HG03060 (cell line): ENCODE measurements around the gene RERE.

ENCODE experiments used
- ATAC-seq: cut with Tn5 transposase; IDR thresholded peaks from one replicate; pipeline ENCODE4 v1.9.1; 2021; ENCODE audit warnings: low read depth, moderate number of reproducible peaks; ENCODE audit not compliant: unreplicated experiment

Gene RERE

DNA sequence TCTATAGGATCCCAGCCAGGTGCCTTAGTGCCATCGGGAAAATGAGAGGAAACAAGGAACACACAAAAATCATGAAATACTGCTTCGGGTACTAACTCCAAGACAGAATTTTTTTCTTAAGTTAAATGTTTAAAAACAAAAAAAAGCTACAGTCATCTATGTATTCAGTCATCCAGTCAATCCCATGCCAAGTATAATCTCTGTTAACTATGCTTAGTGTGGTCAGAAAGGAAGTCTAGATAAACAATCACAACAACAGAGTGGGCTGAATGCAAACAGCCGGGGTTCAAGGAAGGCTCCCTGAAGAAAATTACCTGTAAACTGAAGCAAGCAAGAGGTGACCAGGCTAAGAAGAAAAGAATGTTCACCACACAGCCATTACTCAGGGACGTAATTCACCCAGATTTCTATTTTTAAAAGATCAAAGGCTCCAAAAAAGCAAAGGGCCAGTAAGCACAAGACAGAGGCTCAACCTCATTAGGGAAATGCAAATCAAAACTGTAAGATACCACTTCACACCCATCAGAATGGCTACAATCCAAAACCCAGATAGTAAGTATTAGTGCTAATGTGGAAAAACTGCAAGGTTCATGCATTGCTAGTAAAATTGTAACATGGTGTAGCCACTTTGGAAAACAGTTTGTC is 53.0 kb downstream of the RERE start:
- ATAC-seq = no peak

DNA sequence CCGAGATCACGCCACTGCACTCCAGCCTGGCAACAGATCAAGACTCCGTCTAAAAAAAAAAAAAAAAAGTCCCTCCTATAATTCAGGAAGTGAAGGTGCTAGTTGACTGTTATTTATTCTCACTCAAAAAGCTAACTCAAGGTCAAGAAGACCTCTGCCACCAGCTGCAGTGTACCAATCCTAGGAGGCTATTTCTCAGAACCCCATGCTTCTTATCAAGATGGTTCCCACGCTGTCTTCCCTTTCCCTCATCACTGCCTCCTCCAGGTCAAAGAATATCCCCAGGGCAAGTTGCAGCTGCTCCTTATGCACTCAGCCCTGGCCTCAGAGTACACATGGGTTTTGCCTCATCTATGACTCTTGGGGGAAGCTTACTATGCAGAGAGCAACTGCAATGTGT is 53.6 kb downstream of the RERE start:
- no peak for ATAC-seq

DNA sequence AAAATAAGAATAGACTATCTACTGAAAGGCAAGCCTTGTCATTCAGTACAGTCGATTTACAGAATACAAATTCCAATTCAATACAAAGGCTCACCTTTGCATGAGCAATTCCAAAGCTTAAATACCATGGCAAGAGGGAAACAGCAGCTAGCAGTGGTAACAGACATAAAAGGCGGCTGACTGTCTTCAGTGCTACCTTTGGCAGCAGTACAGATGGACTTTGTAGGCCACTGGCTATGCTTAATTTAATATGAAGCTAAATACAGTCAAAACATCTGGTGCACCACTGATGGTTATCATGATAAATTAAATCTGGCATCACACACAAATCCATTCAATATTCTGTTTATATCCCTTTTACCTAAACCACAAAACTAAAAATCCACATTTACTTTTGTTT is 62.4 kb downstream of the RERE start:
- no peak for ATAC-seq

DNA sequence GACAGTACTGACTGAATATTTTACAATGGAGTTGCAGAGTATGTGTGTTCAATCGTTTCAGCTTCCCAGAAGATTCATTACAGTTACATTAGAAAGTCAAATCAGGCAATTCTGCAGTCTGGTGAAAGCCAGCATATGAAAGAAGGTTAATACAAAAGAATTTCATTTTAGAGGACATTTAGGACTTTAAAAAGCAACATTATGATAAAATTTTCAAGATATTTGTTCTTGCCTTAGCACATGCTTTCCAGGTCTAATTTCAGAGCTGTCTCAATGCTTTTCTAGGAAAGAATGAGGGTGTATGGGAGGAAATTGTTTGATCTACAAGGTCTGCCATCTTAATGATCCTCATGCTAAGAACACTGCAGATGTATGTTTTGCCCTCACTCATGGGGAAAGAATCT is 63.2 kb downstream of the RERE start:
- ATAC-seq = no peak

DNA sequence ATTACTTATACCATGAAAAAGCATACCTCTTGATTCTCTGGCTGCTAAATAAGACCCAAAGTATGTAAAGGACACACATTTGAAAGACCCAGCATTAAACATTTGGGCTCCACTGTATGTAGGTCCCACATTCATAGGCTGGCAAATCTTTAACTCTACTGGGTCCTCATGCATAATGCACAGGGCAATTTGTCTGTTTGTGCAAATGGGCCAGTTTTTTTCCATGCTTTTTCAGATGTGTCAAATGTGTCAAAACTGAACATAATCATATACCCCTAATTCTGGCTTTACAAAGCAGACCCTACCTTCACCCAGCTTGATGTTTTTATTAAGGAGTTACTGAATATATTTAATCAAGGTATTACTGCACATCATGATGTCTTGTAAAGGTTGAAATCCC is 63.7 kb downstream of the RERE start:
- no peak for ATAC-seq

DNA sequence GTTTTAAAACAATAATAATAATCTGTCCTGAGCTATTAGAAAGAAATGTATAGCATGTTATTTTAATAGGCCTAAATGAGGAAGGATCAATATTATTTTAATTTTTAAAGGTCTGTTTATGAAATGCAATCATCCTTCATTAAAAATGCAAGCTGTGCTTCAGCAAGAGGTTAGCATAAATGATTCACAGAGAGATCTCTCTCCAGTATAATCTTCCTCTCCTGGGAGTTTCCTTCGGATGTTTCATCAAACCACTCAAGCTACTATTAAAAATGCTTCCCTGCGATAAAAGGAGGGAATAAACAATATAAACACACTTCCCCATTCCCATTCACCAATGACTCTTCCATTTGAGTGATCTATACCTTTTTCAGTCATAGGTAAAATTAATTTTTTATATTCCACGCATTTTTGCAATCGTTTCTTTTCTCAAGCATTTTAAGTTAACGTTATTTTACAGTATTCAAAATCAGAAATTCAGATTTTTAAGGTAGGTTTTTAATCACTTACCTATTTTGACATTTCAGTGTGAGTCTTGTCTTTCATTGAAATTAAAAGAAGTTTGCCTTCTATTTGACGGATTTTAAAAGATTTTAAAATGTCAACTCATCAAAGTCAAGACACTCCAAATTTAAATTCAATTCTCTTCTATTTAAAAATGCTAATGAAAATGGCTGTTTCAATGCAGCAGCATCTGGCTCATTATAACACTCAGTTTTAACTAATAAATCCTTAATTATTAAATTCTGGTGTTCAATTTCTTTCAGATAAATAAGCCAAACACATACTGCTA is 64.3 kb downstream of the RERE start:
- ATAC-seq = no peak

DNA sequence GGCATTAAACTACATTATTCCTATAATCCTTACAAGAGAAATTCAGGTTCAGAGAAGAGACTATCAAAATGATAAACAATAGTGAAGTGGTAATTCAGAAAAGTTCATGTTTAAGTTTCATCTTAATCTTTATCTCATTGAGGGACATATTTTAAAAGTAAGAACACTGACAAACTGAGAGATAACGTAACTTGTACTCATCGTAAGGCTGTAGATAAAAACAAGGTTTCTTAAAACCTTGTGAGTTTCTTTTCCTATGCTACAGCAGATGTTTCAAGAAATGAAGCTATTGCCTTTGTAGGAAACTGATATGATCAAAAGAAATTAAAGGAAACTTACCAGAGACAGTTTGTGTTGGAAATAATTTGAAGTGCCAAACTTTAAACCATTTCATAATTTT is 65.0 kb downstream of the RERE start:
- no peak for ATAC-seq

DNA sequence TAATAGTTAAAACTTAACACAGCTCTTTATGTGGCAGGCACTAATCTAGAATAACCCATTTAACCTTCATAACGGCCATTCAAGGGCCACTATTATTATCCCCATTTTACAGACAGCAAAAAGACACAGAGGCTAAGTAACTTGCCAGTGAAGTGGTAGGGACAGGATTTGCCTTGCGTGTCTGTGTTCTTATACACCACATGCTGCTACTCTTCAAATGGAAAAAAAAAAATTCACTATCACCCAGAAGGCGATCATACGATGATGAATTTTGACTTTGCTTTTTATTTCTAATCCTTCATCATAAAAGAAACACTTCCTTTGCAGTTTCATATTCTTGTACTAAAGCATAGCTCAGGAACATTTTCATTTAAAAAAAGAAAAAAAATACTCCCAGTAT is 65.5 kb downstream of the RERE start:
- no peak for ATAC-seq

DNA sequence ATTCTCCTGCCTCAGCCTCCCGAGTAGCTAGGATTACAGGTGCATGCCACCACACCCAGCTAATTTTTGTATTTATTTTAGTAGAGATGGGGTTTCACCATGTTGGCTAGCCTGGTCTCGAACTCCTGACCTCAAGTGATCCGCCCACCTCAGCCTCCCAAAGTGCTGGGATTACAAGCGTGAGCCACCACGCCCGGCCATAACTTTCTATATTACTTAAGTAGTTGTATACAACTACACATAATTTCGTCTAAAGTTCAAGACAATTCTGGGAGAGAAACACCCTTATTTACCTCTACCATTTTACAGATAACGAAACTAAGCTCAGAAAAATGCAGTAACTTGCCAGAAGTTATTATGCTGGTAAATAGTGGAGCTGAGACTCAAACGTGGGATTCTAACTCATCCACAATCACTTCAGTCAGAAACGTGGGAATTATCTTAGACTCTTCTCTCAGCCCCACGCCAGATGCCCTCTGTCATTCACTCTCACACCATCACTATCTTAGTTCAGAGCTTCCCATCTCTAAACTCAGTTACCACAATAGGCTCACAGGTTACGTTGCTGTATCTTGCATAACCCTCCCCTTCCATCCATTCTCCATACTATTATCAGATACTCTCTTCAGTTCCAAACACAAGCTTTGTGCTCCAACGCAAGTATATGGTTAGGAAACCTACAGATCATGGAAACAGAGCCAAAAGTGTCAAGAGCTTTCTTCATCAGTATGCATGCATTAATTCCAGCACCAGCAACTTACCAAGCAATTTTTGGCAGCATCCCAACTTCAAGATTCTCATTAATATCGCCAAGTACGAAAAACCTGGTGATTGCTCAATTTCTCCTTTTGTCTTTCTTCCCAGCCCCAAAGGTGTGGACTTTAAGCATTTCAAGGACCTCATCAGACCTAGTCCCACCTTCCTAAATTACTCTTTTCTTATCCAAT is 69.3 kb downstream of the RERE start:
- ATAC-seq = no peak

DNA sequence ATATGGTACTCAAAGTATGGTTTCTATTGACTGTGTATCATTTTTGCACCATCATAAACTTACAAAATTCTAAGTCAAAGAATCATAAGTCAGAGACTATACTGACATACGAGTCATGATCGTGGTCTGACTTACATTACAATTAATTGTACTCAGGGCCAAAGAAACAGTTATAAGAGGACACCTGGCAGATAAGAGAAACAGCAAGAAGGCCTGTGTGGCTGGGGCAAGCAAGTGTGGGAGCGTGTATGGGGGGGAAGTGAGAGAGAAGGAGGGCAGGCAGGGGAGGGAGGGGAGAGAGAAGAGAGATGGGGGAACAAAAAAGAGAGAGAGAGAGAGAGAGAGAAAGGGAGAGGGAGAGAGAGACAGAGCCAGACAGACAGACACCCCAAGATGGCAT is 70.9 kb downstream of the RERE start:
- no peak for ATAC-seq

DNA sequence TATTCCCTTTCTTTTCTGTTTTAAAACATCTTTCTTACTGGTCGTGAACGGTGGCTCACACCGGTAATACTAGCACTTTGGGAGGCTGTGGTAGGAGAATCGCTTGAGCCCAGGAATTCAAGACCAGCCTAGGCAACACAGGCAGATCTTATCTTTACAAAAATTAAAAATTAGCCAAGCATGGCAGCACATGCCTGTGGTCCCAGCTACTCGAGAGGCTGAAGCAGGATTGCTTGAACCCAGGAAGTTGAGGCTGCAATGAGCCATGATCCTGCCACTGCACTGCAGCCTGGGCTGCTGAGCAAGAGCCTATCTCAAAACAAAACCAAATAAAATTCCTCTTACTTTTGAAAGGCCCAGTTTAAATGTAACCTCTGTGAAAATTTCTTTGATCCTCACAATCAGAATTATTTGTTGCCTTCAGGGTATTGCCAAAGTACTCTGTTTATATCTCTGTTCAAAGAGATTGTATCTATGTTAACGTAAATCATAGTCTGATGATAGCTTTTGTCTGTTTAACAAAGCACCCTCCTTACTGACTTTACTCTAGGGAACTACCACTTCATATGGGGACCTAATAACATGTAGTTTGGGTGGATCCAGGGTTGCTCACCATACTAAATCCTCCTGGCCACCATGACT is 71.6 kb downstream of the RERE start:
- ATAC-seq = no peak

DNA sequence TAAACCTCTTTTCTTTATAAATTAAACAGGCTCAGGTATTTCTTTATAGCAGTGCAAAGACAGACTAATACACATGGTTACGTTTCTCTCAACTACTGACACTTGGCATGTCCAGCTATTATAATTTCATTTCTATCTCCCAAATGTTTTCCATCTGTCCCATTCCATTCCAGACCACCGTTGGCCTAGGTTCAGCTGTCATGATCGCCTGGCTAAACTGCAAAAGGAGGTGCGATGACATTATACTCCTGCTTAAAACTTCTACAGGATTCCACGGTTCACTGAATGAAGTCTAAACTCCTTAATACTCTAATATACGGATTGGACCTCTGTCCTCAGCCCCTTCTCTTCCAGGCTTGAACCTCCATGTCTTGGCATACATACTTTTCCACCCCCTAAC is 72.1 kb downstream of the RERE start:
- no peak for ATAC-seq

DNA sequence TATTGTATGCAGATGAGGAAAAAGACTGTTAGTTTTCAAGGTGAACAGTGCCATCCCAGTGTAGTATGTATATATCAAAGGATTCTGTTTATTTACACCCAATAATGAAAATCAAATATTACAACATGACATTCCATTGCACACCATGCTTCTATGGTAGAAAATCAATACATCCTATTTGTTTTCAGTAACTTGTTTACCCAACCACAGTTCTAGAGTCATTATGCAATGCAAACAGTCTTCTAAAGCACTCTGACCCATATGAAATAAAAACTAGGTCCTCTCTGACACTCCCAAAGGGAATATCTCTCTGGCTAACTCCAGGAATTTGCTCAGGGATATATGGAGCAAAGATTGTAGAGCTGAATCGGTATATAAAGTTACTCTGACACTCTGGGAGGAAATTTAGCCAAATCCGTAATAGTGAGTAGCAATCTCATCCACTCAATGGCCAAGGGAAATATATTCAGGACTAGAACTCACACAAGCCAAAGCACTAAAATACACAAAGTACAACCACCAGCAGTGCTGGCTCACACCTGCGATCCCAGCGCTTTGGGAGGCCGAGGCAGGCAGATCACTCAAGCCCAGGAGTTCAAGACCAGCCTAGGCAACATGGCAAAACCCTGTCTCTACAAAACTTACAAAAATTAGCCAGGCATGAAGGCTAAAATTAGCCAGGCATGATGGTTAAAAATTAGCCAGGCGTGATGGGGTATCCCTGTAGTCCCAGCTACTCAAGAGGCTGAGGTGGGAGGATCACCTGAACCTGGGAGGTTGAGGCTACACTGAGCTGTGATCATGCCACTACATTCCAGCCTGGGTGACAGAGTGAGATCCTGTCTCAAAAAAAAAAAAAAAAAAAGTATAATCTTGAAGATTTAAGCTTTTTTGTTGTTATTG is 75.2 kb downstream of the RERE start:
- ATAC-seq = no peak

DNA sequence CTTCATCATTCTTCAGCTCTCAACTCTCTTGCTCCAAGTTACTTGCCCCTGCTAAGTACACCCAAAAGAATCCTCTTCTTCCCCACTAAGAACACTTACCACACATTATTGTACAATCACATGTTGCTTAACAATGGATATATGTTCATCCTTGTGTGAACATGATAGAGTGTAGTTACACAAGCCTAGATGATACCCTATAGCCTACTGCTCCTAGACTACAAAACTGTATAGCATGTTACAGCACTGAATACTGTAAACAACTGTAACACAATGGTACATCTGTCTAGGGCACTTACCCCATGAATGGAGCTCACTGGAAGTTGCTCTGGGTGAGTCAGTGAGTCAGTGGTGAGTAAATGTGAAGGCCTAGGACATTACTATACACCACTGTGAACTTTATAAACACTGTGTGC is 77.4 kb downstream of the RERE start:
- ATAC-seq = no peak

DNA sequence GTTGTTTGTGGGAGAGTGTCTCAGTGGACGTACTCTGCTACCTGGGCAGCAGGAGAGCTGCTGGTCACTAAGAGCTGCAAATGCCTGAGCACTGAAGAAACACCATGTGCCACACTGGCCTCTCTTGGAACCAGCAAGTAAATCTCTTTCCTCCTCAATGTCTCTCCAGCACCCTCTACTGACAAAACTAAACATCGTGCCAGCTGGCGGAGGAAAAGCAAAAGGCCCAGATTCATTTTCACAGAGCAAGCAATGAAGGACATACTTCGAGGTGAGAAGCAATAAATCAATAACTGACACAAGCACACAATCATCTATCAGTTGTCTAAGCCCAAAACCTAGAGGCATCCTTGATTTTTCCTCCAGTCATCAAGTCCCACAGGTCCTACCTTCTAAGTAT is 78.1 kb downstream of the RERE start:
- ATAC-seq = no peak

DNA sequence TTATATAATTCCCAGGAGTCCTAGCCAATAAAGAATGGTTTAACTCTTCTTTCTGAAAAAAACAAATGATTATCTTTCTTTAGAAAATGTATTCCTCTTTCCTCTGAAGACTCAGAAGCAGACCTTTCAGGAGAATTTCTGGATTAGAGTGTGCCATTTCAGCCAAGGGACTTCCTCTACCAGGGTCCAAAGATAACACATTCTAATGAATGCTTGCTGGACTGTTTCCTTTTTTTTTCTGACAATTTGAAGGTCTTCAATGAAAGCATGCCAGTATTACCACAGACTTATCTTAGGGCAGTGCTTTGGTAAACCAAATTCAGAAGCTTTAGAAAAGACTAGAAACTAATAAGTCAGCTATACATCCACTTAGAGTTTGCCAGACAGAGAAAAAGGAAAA is 80.5 kb downstream of the RERE start:
- ATAC-seq = no peak

DNA sequence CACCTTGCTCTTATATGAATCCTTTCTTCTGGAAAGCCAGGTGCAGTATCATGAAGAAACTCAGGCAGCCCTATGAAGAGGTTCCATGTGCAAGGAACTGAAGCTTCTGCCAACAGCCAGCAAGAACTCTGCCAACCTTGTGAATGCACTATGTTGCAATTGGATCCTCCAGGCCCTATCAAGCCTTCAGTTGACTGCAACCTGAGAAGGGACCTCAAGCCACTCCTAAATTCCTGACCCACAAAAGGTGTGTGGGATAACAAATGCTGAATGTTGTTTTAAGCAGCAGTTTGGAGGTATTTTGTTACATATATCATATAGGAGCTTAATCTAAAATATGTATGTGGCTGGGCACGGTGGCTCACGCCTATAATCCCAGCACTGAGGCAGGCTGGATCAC is 84.0 kb downstream of the RERE start:
- ATAC-seq = no peak

DNA sequence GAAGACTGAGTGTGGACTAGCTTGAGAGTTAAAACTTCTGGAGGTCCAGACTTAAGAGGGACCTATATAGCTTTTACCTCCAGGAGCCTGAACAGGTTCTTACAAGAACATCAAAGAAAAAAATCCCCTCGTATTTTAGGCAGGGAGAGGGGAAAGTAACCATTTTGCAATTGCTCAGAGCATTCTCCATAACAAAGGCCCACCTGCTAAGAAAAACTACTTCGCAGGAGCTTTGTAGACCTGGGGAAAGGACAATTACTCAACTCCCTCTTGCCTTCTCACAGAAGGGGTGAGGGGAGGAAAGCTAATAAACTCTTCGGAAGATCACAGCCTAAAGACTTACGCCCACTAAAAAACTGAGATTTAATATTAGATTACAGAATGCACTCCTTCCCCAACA is 86.3 kb downstream of the RERE start:
- no peak for ATAC-seq

DNA sequence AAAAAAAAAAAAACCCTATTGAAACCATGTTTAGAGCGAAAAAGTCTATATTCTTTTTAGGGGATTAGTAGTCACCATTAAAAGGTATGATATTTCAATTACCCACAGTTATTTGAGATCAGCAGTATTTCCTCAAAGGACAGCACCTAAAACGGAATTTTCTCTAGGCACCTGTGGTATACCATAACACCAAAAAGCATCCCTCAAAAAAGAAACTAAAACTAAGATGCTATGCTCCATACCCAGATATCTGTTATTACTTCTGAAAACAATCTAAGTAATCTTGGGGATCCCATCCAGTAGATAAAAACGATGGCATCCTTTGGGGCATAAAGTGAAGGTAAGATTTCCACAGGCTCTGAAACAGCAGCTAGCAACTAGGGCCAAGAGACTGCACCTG is 89.0 kb downstream of the RERE start:
- ATAC-seq = no peak

DNA sequence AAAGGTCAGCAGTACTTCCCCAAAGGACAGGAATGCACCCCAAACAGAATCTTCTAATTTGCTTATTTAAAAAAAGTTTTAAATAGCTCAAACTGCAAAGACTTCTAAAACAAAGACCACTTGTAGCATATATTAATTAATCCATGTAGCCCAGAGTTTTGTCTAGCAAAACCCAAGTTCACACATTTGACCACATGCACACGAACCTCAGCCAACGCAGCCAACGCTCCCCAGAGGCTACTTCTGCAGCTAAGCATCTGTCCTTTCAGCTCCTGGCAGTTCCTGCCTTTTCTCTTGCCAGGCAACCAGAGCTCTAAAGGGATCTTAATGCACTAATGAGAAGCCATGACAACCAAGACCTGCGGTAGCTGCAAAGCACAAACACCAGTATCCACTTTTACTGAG is 89.6 kb downstream of the RERE start:
- no peak for ATAC-seq
